A673 (cell line): ENCODE results near the gene ADGRG2. TPM values are rescaled to one million over a fixed set of nuclear protein-coding genes. Genes with fewer than 3 reads are reported as not detected.

ENCODE experiments used
- BruUV-seq: library from RNA; stranded (reverse); fragments of 400-500 nt; replicated peaks from 2 replicates; lab custom pipeline; 2021; lab: Mats Ljungman, UMichigan
- CTCF ChIA-PET: fragments of 300-600 bp; sonication (Branson Sonifier 250); formaldehyde crosslinking; loops from one replicate; lab custom pipeline; 2022; ENCODE audit warnings: antibody characterized with exemption; lab: Charles Lee
- POLR2A ChIA-PET: fragments of 300-600 bp; sonication (Branson Sonifier 250); formaldehyde crosslinking; loops from one replicate; lab custom pipeline; 2022; ENCODE audit warnings: antibody characterized with exemption; ENCODE audit not compliant: low non-redundant PET; lab: Charles Lee
- DNase-seq: peaks from one replicate; pipeline ENCODE4 v3.0.0-alpha.2; 2015; ENCODE audit warnings: low spot score
- H3K27ac ChIP-seq: fragments of 200-600 bp; sonication (generic); 2 replicates; pipeline ENCODE4 v1.5.1; 2016; ENCODE audit warnings: mixed run types, low read depth, mild to moderate bottlenecking, mixed read lengths, antibody characterized with exemption, low read length; ENCODE audit not compliant: poor library complexity, severe bottlenecking
- H3K27me3 ChIP-seq: fragments of 200-600 bp; sonication (generic); replicated peaks from 2 replicates; pipeline ENCODE4 v1.6.1; 2017; ENCODE audit warnings: mixed run types, low read depth, mild to moderate bottlenecking, mixed read lengths, antibody characterized with exemption, low read length; ENCODE audit not compliant: insufficient read depth, poor library complexity
- H3K36me3 ChIP-seq: fragments of 200-600 bp; sonication (generic); 2 replicates; pipeline ENCODE4 v1.6.1; 2016; ENCODE audit warnings: mixed run types, mild to moderate bottlenecking, mixed read lengths, antibody characterized with exemption, low read length; ENCODE audit not compliant: insufficient read depth, poor library complexity, severe bottlenecking
- H3K4me1 ChIP-seq: fragments of 200-600 bp; sonication (generic); 2 replicates; pipeline ENCODE4 v1.6.1; 2017; ENCODE audit warnings: mixed run types, mild to moderate bottlenecking, mixed read lengths, antibody characterized with exemption, low read length; ENCODE audit not compliant: insufficient read depth, poor library complexity, severe bottlenecking
- H3K4me3 ChIP-seq: fragments of 200-600 bp; sonication (generic); 2 replicates; pipeline ENCODE4 v1.5.1; 2016; ENCODE audit warnings: low read depth, mixed run types, mild to moderate bottlenecking, mixed read lengths, low read length; ENCODE audit not compliant: poor library complexity, severe bottlenecking
- H3K9me3 ChIP-seq: fragments of 200-600 bp; sonication (generic); 2 replicates; pipeline ENCODE4 v1.6.1; 2016; ENCODE audit warnings: mixed run types, low read depth, mild to moderate bottlenecking, mixed read lengths, antibody characterized with exemption, low read length; ENCODE audit not compliant: poor library complexity, severe bottlenecking
- EZH2 ChIP-seq: fragments of 200-600 bp; sonication (generic); IDR thresholded peaks from 2 replicates; pipeline ENCODE4 v1.6.1; 2017; ENCODE audit warnings: borderline replicate concordance, low read depth, mild to moderate bottlenecking, mixed read lengths, antibody characterized with exemption, low read length; ENCODE audit not compliant: poor library complexity, severe bottlenecking
- intact Hi-C: fragments of 100-400 bp; cut with micrococcal nuclease; formaldehyde crosslinking; loops from one replicate; pipeline ENCODE4 v1.10.0; 2022; ENCODE audit not compliant: unreplicated experiment
- total RNA-seq: library from RNA; stranded (reverse); gene quantifications from 2 replicates; pipeline ENCODE4 v1.2.3, GENCODE V29; 2021
- TF ChIP-seq, protein P1 (sequence below): fragments of 300-800, 200-600 bp; sonication (generic); conservative IDR thresholded peaks from 2 replicates; pipeline ENCODE4 v1.5.1; 2017; ENCODE audit warnings: low read depth, mild to moderate bottlenecking, antibody characterized with exemption, low read length, moderate library complexity, mixed read lengths

The ADGRG2 gene
- total RNA-seq, 1 experiment from 2014 or later = 61.3 TPM

- intact Hi-C loops = no loop called here
- TF ChIP-seq EZH2 = no peak
- TF ChIP-seq, protein P1, sequence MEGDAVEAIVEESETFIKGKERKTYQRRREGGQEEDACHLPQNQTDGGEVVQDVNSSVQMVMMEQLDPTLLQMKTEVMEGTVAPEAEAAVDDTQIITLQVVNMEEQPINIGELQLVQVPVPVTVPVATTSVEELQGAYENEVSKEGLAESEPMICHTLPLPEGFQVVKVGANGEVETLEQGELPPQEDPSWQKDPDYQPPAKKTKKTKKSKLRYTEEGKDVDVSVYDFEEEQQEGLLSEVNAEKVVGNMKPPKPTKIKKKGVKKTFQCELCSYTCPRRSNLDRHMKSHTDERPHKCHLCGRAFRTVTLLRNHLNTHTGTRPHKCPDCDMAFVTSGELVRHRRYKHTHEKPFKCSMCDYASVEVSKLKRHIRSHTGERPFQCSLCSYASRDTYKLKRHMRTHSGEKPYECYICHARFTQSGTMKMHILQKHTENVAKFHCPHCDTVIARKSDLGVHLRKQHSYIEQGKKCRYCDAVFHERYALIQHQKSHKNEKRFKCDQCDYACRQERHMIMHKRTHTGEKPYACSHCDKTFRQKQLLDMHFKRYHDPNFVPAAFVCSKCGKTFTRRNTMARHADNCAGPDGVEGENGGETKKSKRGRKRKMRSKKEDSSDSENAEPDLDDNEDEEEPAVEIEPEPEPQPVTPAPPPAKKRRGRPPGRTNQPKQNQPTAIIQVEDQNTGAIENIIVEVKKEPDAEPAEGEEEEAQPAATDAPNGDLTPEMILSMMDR = no peak
- H3K36me3 ChIP-seq = peaks cover 6% of the 10 kb centered on the region
- H3K4me1 ChIP-seq = peaks cover 22% of the 10 kb centered on the region
- no peak for DNase-seq
- no peaks in the 10 kb centered on the region for H3K27me3 ChIP-seq
- POLR2A ChIA-PET = no interaction called here
- CTCF ChIA-PET = no interaction called here
- no peak overlapping the region for H3K27ac ChIP-seq
- no TSS peak for BruUV-seq
- no peak overlapping the region for H3K4me3 ChIP-seq
- no peaks in the 10 kb centered on the region for H3K9me3 ChIP-seq
Measured at GRCh38 chrX:18941896-18942295, 180.4 kb downstream of the ADGRG2 start.

Other genes with a start within 250 kb of the ADGRG2 start
- 31.4 and 42.2 TPM in 2 replicates for gene PHKA2, start 138.4 kb downstream of the ADGRG2 start, total RNA-seq
- 350 and 367 TPM in 2 replicates for gene PDHA1, start 221.5 kb upstream of the ADGRG2 start, total RNA-seq